Naive thymus-derived CD8-positive, alpha-beta T cell (primary cell): Measurements from ENCODE around the gene RNF224. TPM values are rescaled to one million over a fixed set of nuclear protein-coding genes. Genes with fewer than 3 reads are reported as not detected.
A peak's percentile ranks its signal among the peaks of the same experiment; 100 is the strongest.

Experiments used
- ATAC-seq, 2 donors: fragments of 150-1000 bp; cut with Tn5 transposase in 1 of 2; sonication (Bioruptor Pico), chemical (Tn5 transposase) in 1 of 2; 1 replicate in 1 of 2; 2 replicates in 1 of 2; pipeline ENCODE4 v1.10.0; 2021; ENCODE audit warnings: mild to moderate bottlenecking in 2 of 2, moderate library complexity in 2 of 2
- POLR2A ChIA-PET: fragments of 350-600 bp; sonication (Branson Sonifier 250); formaldehyde crosslinking; loops from one replicate; lab custom pipeline; 2021; ENCODE audit warnings: antibody characterized with exemption; lab: Charles Lee
- DNase-seq, 10 donors: peaks; one replicate each; pipeline versions ENCODE4 v3.0.0 to v3.0.0-alpha.2; 2020 to 2022
- H3K27ac Mint-ChIP-seq, 10 donors: one replicate each; pipeline ENCODE4 v1.8.0; 2020 to 2022; ENCODE audit warnings: mild to moderate bottlenecking in 10 of 10, mixed read lengths in 10 of 10, moderate library complexity in 4 of 10, inconsistent platforms in 1 of 10
- H3K27me3 Mint-ChIP-seq, 5 donors: one replicate each; pipeline ENCODE4 v1.8.0; 2021 to 2022; ENCODE audit warnings: mixed read lengths in 5 of 5
- H3K36me3 Mint-ChIP-seq, 3 donors: one replicate each; pipeline ENCODE4 v1.8.0; 2020 to 2022; ENCODE audit warnings: mixed read lengths in 3 of 3, mild to moderate bottlenecking in 2 of 3, inconsistent platforms in 1 of 3
- H3K4me1 Mint-ChIP-seq, 4 donors: one replicate each; pipeline ENCODE4 v1.8.0; 2021 to 2022; ENCODE audit warnings: mixed read lengths in 4 of 4
- H3K4me3 Mint-ChIP-seq, 10 donors: one replicate each; pipeline ENCODE4 v1.8.0; 2020 to 2022; ENCODE audit warnings: mild to moderate bottlenecking in 10 of 10, mixed read lengths in 10 of 10, moderate library complexity in 6 of 10, inconsistent platforms in 1 of 10
- H3K9me3 Mint-ChIP-seq, 9 donors: one replicate each; pipeline ENCODE4 v1.8.0; 2020 to 2022; ENCODE audit warnings: mixed read lengths in 9 of 9, mild to moderate bottlenecking in 3 of 9, inconsistent platforms in 1 of 9, moderate library complexity in 1 of 9
- polyA plus RNA-seq, 3 donors: library from polyadenylated mRNA; unstranded; fragments of 300-500 nt; fragmentation: Illumina TruSeq; gene quantifications; one replicate each; pipeline ENCODE4 v1.2.3, GENCODE V29; 2021
- total RNA-seq, 8 experiments: library from RNA in 2 of 8; stranded (reverse) in 2 of 8; gene quantifications; one replicate each; pipeline ENCODE4 v1.2.3 and lab custom pipeline; 2021 to 2026

Gene RNF224
- total and polyA plus RNA-seq, 5 experiments from 2014 or later = 0.21 TPM; not detected in 4

DNA sequence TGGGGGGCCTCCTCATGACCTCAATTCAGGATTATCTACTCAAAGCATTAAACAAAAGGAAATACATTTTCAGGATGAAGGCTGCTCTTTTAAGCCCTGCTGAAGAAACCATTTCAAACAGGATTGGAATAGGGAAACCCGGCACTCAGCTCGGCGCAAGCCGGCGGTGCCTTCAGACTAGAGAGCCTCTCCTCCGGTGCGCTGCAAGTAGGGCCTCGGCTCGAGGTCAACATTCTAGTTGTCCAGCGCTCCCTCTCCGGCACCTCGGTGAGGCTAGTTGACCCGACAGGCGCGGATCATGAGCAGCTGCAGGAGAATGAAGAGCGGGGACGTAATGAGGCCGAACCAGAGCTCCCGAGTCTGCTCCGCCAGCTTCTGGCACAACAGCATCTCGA, 22.6 kb upstream of the RNF224 start:
- no peaks in the 10 kb centered on the region for H3K9me3 Mint-ChIP-seq
- H3K4me3 Mint-ChIP-seq = peak overlapping the region; percentile 86 to 95 (median 92)
- peaks cover 22 to 57% (median 47%) of the 10 kb centered on the region in 4 donors for H3K4me1 Mint-ChIP-seq
- peaks cover 0 to 14% (median 0%) of the 10 kb centered on the region in 3 donors for H3K36me3 Mint-ChIP-seq
- ATAC-seq (no peak), DNase-seq (no peak)
- POLR2A ChIA-PET = interaction anchor here (0.6 to 11.7 kb wide), 7 partner anchors 14 to 320 kb away, joined by 3 to 135 read pairs (median 5); partner anchors contain the start of genes ANAPC2, CYSRT1, MAN1B1 and RNF208
- H3K27ac Mint-ChIP-seq = peak overlapping the region; percentile 75 to 97 (median 94)
- H3K27me3 Mint-ChIP-seq = no peaks in the 10 kb centered on the region

DNA sequence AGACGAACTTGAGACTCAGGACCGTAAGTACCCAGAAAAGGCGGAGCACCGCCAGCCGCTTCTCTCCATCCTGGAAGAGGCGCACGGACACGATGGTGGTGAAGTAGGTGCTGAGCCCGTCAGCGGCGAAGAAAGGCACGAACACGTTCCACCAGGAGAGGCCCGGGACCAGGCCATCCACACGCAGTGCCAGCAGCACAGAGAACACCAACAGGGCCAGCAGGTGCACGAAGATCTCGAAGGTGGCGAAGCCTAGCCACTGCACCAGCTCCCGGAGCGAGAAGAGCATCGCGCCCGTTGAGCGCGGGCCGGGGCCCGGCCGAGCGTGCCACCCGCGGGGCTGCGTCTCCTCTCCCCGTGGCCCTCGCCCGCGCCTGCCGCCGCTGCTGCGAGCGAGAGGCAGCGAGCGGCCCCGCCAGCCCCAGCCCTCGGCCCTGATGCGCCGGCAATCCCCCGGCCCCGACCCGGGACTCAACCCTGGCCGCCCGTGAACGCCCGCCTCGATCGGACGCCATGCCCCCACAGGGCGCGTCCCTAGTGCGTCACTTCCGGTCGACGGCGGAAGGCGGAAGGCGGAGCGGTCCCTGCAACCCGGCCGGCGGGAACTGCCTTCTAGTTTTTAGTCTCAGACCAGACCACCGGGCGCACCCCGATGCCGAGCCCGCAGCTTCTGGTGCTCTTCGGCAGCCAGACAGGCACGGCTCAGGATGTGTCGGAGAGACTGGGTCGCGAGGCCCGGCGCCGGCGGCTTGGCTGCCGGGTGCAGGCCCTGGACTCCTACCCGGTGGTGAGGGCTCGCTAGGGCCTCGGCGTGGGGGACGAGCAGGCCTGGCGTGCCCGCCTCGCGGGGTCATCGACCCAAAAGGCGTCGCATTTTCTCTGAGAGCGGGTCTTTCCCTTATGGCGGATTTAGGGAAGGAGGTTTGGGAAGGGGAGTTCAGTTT, 21.9 kb upstream of the RNF224 start, which contains the start of the genes NDOR1 and TMEM203:
Gene NDOR1 (plus strand): TSS at position 575 of the 944 bp plus-strand sequence. CDS start 78 bp downstream, at position 653.
Gene TMEM203 (minus strand): TSS at position 523 of the 944 bp plus-strand sequence. CDS start 234 bp downstream, at position 289.
- Mint-ChIP-seq H3K27me3 (no peaks in the 10 kb centered on the region), H3K4me3 (peak within 1 kb of the TSS; percentile 86 to 95 (median 92)), H3K9me3 (no peaks in the 10 kb centered on the region), H3K4me1 (peaks cover 22 to 57% (median 47%) of the 10 kb centered on the region in 4 donors), H3K36me3 (peaks cover 0 to 14% (median 0%) of the 10 kb centered on the region in 3 donors), H3K27ac (peak within 1 kb of the TSS; percentile 75 to 97 (median 94))
- ATAC-seq (peak; percentile 58 to 59), DNase-seq (peak; percentile 87 to 96 (median 92))
- POLR2A ChIA-PET = interaction anchor here (0.6 to 11.7 kb wide), 8 partner anchors 15 to 119 kb away, joined by 3 to 135 read pairs (median 6); partner anchors contain the start of genes ANAPC2, CYSRT1, MAN1B1 and RNF208

DNA sequence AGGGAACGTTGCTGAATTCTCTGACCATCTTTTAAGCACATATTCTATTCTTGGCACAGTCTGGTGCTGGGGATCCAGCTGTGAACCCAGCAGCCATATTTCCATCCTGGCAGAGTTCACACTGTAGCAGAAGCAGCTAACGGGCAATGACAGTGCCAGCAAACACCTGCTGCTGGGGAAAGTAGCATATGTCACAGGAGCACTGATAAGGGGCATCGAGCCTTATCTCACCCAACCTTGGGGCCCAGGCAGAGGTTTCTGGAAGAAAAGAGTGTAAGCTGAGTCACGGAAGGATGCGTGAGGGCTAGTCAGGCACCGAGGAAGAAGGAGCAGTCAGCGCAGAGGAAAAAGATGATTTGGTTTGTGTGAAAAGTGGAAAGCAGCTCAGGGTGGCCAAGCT, 20.7 kb upstream of the RNF224 start:
- DNase-seq (no peak), ATAC-seq (no peak)
- no peaks in the 10 kb centered on the region for H3K27me3 Mint-ChIP-seq
- H3K36me3 Mint-ChIP-seq = peaks cover 0 to 14% (median 0%) of the 10 kb centered on the region in 3 donors
- peak overlapping the region; percentile 79 to 95 (median 92) for H3K4me3 Mint-ChIP-seq
- H3K27ac Mint-ChIP-seq = peak overlapping the region; percentile 74 to 97 (median 90)
- H3K9me3 Mint-ChIP-seq = no peaks in the 10 kb centered on the region
- POLR2A ChIA-PET = interaction anchor here (1.1 to 11.7 kb wide), 3 partner anchors 16 to 77 kb away, joined by 3 to 135 read pairs (median 85); partner anchors contain the start of genes ANAPC2, CYSRT1, RNF208 and SSNA1
- peaks cover 20 to 50% (median 39%) of the 10 kb centered on the region in 4 donors for H3K4me1 Mint-ChIP-seq

DNA sequence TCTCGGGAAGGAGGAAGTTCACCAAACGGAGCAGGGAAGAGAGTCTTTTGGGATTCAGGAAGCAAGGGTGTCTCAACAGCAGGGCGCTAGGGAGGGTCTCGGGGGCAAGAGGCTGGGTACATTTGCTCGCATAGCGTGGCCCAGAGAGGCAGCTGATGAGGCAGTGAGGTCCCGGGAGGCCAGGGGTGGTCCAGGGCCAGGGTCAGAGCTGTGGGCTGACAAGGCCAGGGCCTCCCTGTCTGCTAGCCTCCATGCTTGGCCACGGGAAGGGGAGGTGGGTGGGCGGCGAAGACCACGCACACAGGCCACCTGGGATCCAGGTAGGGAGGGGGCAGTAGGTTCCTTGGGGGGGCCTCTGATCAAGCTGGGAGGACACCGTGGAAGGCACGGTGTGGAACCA, 15.8 kb upstream of the RNF224 start:
- Mint-ChIP-seq H3K4me3 (no peak overlapping the region), H3K4me1 (peaks cover 10 to 20% (median 16%) of the 10 kb centered on the region in 4 donors), H3K27ac (peak overlapping the region in 1 of 10 donors; percentile 56), H3K9me3 (no peaks in the 10 kb centered on the region), H3K27me3 (no peaks in the 10 kb centered on the region), H3K36me3 (peaks cover 0 to 14% (median 0%) of the 10 kb centered on the region in 3 donors)
- no peak for ATAC-seq
- POLR2A ChIA-PET = no interaction called here
- DNase-seq = no peak

DNA sequence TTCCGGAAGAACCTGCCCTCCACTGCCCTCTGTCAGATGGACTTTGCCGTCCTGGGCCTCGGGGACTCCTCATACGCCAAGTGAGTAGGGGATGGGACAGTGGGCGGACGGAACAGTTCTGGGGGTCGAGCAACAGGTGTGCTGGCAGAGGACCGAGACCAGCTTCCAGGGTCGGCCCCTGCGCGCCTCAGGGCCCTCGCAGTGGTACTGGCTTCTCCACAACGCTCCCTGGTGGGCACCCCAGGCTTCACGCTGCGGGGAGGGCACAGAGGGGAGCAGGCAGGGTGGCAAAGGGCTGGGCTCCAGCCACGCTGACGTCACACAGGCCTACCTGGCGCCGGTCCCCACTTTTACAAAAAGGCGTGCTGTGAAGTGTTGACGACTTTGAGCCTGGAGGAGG, 14.8 kb upstream of the RNF224 start:
- Mint-ChIP-seq H3K4me3 (no peak overlapping the region), H3K4me1 (peaks cover 1 to 10% (median 6%) of the 10 kb centered on the region in 4 donors), H3K27ac (no peak overlapping the region), H3K27me3 (no peaks in the 10 kb centered on the region), H3K9me3 (no peaks in the 10 kb centered on the region), H3K36me3 (peaks cover 0 to 8% (median 0%) of the 10 kb centered on the region in 3 donors)
- POLR2A ChIA-PET = interaction anchor here (0.5 kb wide), 1 partner anchor 83 kb away, joined by 4 read pairs; no protein-coding TSS in a partner anchor
- DNase-seq (no peak), ATAC-seq (no peak)

DNA sequence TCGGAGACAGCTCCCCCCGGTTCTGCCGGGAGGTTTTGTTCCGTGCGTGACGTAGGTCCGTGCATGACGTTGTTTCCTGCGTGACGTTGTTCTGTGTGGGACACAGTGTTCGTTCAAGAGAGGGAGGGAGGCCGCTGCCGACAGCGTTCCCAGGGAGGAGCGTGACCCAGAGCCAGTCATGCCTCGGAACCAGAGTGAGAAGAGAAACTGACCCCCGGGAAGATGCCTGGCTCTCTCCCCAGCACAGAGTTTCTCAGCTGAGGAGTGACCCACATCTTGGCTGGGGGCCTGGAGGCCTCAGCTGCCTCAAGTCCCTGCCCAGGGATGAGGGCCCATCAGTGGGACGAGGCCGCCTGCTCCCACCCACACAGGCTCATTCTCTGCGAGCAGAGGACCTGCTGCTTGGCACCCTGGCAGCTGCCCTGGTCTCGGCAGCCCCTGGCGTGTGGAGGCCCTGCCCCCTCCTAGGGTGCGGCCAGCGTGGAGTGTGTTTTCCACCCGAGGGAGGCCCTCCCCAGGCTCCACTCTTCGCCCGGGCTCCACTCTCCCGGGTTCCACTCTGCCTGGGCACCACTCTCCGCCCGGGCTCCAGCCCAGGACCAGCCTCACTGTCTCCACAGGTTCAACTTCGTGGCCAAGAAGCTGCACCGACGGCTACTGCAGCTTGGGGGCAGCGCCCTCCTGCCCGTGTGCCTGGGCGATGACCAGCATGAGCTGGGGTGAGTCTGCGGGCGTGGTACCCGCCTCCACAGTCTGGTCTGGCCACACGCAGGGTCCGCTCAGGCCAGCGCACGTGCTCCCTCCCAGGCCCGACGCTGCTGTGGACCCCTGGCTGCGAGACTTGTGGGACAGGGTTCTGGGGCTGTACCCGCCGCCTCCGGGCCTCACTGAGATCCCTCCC, 13.9 kb upstream of the RNF224 start:
- Mint-ChIP-seq H3K27me3 (no peaks in the 10 kb centered on the region), H3K9me3 (no peaks in the 10 kb centered on the region), H3K4me1 (peaks cover 0 to 6% (median 3%) of the 10 kb centered on the region in 4 donors), H3K36me3 (peaks cover 0 to 3% (median 0%) of the 10 kb centered on the region in 3 donors), H3K27ac (peak overlapping the region in 1 of 10 donors; percentile 40), H3K4me3 (no peak overlapping the region)
- no peak for DNase-seq
- POLR2A ChIA-PET = interaction anchor here (0.5 to 1.6 kb wide), 3 partner anchors 10 to 84 kb away, joined by 3 to 7 read pairs (median 4); partner anchors contain the start of genes RNF208 and TPRN
- no peak for ATAC-seq

DNA sequence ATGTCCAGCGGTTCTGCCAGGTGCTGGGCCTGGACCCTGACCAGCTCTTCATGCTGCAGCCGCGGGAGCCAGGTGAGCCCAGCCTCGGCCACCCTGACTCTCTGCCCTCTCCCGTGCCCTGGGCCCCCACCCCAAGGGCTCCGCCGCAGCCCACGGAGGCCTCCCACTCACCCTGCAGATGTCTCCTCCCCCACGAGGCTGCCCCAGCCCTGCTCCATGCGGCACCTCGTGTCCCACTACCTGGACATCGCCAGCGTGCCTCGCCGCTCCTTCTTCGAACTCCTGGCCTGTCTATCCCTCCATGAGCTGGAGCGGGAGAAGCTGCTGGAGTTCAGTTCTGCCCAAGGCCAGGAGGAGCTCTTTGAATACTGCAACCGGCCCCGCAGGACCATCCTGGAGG, 12.7 kb upstream of the RNF224 start:
- no peaks in the 10 kb centered on the region for H3K27me3 Mint-ChIP-seq
- H3K4me1 Mint-ChIP-seq = peaks cover 0 to 4% (median 0%) of the 10 kb centered on the region in 4 donors
- POLR2A ChIA-PET = interaction anchor here (0.6 to 1.6 kb wide), 4 partner anchors 9 to 155 kb away, joined by 3 to 7 read pairs (median 4); partner anchors contain the start of gene RNF208
- H3K27ac Mint-ChIP-seq = no peak overlapping the region
- H3K9me3 Mint-ChIP-seq = no peaks in the 10 kb centered on the region
- no peak for ATAC-seq
- no peaks in the 10 kb centered on the region for H3K36me3 Mint-ChIP-seq
- DNase-seq = no peak
- H3K4me3 Mint-ChIP-seq = no peak overlapping the region

DNA sequence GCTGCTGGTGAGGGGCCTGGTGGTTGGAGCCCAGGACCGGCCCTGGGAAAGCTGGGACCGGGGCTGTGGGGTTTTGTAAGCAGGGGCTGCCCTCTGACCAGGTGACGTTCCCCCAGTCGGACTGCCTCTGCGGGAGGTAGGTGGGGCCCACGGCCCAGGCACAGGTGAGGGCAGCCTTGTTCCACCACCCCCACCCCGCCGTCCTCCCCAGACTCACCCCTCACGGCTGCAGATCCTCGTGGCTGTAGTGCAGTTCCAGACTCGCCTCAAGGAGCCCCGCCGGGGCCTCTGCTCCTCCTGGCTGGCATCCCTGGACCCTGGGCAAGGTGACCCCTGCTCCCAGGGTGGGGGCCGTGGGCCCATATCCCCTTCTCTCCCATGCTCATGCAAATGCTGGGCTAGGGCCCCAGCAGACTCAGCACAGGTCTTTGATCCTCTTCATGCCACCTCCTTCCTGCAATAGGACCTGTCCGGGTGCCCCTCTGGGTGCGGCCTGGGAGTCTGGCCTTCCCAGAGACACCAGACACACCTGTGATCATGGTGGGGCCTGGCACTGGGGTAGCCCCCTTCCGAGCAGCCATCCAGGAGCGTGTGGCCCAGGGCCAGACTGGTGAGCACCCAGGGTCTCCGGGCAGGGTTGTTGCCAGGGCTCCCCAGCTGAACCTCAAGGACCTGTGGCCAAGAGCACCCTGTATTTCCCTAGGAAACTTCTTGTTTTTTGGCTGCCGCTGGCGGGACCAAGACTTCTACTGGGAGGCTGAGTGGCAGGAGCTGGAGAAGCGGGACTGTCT, 11.9 kb upstream of the RNF224 start:
- Mint-ChIP-seq H3K4me3 (no peak overlapping the region), H3K36me3 (no peaks in the 10 kb centered on the region), H3K9me3 (no peaks in the 10 kb centered on the region), H3K27ac (no peak overlapping the region), H3K4me1 (peaks cover 0 to 4% (median 0%) of the 10 kb centered on the region in 4 donors), H3K27me3 (no peaks in the 10 kb centered on the region)
- POLR2A ChIA-PET = interaction anchor here (0.6 to 1.6 kb wide), 4 partner anchors 8 to 155 kb away, joined by 3 to 7 read pairs (median 4); partner anchors contain the start of gene RNF208
- ATAC-seq = no peak
- DNase-seq = no peak

DNA sequence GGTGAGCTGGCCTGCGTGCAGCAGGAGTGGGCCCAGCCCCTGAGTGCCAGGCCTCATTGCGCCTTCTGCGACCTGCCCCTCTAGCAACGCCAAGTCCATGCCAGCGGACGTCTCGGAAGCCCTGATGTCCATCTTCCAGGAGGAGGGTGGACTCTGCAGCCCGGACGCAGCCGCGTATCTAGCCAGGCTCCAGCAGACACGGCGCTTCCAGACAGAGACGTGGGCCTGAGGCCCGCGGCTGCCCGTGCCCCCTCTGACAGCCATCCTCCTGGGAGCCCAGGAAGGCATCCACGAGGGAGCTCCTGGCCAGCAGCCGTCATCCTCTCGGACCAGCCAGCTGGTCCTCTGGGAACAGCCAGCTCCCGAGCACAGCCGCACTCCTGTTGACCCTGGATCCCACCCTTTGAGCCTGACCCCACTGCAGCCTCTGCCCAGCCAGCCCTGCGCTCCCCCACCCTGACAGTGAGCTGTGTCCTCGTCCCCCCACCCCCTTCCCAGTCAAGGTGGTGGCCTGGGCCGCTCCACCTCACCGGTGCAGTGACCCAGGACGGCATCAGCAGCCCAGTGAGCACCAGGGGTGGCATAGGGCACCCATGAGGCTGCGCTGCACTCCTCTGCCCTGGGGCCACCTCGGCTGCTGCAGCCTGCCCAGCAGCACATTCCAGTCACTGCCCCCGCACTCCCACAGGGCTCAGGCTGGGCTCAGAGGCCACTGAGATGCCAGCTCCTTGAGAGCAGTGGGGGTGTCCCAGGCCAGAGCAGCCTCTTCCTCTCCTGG, 10.9 kb upstream of the RNF224 start:
- DNase-seq (no peak), ATAC-seq (no peak)
- POLR2A ChIA-PET = interaction anchor here (0.6 kb wide), 1 partner anchor 441 kb away, joined by 3 read pairs; no protein-coding TSS in a partner anchor
- no peaks in the 10 kb centered on the region for H3K9me3 Mint-ChIP-seq
- peaks cover 0 to 3% (median 0%) of the 10 kb centered on the region in 4 donors for H3K4me1 Mint-ChIP-seq
- H3K27ac Mint-ChIP-seq = no peak overlapping the region
- H3K4me3 Mint-ChIP-seq = peak overlapping the region in 1 of 10 donors; percentile 41
- H3K27me3 Mint-ChIP-seq = no peaks in the 10 kb centered on the region
- H3K36me3 Mint-ChIP-seq = no peaks in the 10 kb centered on the region
